NCI-H2196 (cell line): Measurements from ENCODE around the gene LOXL4.

Experiments
- DNase-seq: peaks from one replicate; lab custom pipeline; 2025; ENCODE audit not compliant: unreplicated experiment; lab: John Stamatoyannopoulos, UW

Gene LOXL4

DNA sequence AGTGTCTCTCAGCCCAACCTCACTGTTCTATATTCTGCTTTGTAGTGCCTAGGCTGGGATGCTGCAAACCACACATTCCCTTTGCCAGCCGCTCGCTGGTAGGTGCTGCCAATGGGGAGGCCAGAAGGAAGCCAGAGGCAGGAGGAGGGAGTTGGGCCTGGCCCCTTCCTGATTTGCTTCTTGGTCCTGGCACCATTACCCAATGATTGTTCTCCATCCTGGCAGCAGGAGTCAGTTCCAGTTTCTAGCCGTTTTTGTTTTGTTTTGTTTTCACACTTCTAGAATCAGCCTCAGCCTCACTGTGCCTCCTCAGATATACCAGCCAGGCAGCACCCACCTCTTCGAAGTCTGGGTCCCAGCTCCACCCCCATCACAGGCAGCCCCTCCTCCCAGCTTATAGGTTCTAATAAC, 27.4 kb upstream of the LOXL4 start:
- DNase-seq: peak; percentile 8

DNA sequence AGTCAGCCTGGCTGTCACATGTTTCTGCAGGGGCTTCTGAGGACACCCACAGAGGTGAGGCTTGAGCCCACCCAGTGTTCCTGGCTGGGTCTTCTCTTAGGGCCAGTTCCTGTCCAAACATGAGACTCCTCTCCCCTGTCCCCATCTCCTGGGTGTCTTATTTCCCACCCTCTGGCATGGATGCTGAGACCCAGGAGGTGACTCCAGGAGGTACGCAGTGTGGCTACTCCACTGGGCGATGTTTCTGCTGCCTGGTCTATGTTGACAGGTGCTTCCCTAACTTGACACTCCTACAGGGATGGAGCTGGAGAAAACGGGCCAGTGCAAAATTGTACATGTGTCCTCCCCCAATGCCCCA, 26.3 kb upstream of the LOXL4 start:
- DNase-seq: no peak

DNA sequence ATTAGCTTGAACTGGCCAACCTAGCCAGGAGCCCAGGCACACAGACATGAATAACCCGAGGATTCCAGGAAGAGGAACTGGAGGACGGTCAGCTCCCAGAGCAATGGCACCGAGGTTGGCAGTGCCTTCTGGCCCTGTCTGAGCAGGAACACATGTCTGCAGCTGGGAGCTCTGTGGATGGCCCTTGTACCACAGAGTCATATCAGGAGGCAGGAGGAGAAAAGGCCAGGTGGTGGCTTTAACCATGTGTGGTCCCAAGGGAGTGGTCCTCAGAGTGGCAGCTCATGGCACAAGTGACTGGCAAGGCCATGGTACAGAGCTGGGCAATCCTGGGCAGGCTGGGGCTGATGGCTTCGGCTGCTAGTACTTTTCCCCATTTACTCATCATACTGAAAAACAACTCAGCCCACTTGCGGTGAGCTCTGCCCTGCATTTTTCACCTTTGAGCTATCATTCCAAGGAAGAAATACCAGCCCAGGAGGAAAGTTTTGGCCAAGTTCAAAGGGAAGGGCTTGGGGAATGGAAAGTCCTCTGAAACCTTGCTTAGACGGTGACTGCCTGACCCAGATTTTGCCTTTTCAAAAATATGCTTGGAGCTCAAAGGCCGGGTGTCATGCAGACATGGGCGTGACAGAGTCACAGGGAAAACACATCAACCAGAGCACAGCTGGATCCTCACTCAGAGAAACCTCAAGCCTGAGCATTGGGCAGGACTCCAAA, 25.7 kb upstream of the LOXL4 start:
- no peak for DNase-seq

DNA sequence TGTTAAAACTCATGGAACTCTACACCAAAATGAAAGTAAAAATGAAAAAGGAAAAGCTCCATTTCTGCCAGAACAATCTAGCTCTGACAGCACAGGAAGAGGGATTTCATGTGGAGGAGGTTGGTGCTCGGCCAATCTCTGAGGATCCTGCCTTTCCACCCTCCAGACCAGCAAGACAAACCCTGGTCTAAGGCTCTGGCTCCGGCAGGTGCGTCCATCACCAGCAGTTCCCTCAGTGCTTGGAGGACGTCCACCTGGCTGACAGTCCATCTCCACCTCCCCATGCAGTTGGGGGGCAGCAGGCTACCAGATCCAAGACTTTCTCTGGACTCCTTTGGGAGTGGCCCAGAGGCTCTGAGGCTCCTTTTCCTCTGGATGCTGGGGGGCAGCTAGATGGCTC, 25.0 kb upstream of the LOXL4 start:
- no peak for DNase-seq

DNA sequence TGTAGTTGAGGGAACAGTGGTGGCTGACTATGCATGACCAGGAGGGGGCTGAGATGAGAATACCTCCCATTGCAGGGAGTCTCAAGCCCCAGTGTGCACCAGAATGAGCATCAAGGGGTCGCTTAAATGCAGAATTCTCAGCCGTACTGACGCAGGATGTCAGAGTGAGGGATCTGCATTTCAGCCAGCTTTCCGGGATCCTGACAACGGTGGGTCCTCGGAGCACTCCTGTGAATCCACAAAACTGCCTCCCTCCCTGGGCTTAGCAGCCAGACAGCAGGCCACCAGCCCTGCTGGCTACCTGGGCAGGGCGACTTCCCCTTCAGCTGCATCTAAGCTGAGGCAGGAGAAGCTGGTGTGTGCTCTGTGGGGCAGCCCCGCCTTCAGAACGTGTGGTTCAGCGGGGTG, 21.8 kb upstream of the LOXL4 start:
- no peak for DNase-seq

DNA sequence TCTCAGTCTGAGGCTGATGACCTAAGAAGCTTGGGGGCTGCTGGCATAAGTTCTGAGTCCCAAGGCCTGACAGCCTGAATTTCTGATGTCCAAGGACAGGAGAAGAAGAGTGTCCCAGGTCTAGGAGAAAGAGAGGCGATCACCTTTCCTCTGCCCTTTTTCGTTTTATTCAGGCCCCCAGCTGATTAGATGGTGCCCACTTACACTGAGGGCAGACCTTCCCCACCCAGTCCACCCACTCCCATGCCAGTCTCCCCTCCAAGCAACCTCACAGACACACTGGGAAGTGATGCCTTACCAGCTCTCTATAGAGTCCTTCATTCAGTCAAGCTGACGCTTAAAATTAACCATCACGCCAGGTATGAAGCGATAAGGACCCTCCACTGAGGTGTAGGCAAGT, 19.3 kb upstream of the LOXL4 start:
- DNase-seq: no peak

DNA sequence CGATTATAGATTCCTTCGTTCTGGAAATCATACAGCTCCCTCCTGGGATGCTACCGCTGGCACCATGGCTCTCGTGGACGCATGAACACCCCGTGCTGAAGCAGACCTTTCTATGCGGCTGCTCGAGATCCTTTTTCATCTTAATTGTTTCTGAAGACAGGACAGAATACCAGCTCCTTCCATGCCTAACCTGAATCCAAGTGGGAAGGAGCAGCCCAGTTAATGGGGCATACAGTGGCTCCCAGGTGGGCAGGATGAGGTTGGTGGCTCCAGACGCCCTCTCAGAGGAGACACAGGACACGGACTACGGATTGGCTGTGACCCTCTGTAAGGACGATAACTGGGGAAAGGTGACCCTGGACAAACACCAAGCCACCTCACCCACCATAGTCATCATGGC, 18.4 kb upstream of the LOXL4 start:
- no peak for DNase-seq

DNA sequence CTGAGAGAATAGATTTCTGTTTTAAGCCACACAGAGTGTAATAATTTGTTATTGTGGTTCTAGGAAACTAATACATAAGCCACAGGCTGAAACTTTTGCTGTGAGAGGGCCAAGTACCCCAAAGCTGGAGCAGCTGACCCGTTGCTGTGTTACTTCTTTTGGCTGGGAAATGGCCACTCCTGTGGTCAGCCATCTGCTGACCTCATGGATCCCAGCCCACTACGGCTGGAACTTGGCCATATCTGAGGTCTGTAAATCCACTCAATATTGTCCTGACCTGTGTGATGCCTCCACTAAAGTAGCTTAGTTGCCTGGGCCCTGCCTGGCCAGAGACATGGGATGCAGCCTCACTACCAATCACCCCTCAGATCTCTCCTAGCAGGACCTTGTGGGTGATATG, 17.4 kb upstream of the LOXL4 start:
- DNase-seq: no peak

DNA sequence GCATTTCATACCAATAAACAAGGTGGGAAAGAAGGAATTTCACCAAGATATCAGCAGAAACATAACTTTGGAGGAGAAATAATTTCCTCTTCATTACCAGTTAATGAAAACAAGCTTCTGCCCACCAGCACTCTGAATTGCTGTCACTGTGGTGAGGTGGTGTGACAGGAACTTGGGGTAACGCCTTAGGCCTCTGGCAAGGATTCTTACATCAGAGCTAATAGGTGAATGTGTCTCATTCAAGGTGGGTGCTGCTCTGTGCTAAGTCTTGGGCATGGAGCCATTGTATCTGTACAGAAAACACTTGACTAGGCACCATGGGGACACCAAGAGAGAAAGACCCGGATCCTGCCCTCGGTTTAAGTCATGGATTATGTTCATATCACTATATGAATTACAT, 8.3 kb upstream of the LOXL4 start:
- no peak for DNase-seq

DNA sequence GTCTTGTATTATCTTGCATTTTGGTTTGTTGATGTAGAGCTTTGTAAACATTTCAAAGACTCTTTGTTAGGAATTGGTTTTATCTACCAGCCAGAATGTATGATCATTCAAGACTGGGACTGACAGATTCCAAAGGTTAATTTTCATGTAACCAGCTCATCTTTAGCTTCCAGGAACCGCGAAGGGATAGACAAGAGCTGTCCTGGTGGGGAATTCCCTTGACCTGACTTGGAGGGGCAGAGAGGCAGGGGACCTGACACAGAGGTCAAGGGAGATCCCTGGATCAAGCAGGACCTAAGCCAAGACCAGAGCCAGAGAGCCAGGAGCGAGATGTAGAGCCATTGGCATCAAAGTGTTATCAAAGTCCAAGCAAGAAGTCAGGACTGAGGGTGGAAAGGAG, 6.6 kb upstream of the LOXL4 start:
- no peak for DNase-seq

DNA sequence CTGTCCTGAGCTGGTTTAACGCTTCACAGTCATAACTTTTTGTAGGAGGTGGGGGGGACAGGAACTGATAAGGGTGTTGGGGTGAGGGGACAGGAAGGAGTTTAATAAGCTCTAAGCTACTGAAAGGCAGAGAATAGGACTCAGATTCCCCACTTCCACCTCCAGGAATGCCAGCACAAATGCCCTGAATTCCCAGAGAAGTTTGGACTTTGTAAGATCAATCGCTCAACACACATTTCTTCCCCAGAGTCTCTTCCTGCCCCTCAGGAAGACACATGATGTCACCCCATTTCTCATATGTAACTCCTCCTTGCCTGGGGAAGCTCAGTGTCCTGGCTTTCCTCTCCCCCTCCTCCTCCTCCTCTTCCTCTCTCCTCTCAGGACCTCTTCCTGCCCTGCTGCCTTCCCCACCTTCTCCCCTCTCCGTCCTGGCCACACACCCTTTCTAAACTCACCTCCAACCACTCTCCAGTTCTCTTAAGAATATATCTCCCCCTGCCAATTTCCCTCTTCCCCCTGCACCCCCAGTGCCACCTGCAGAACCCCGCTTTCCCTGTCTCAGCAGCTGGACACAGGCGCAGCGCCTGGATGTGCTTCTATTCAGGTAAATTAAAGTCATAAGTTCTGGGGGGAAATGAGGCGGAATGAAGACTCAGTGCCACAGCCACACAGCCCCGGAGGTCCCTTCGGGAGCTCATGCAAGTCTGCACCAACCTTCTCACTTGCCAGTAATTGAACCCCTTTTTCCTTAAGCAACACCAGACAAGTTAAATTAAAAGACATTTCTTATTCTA, 5.3 kb upstream of the LOXL4 start:
- no peak for DNase-seq

DNA sequence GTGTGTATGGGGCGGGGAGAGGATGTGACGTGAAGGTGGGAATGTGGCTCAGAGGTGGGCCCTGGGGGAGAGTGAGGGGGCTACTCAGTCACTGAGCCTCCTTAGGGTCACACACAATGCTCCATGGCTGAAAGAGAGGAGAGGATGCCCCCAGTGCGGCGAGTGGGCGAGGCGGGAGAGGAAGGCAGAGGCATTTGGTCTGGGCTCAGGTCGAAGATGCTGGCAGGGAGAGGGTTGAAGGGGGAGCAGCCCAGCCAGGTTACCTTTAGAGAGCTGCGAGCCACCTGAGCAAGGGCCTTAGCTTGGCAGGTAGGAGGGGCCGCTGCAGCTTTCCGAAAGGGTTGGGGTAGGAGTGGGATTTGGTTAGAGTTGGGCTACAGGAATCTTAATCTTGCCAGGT, 4.7 kb upstream of the LOXL4 start:
- DNase-seq: no peak

DNA sequence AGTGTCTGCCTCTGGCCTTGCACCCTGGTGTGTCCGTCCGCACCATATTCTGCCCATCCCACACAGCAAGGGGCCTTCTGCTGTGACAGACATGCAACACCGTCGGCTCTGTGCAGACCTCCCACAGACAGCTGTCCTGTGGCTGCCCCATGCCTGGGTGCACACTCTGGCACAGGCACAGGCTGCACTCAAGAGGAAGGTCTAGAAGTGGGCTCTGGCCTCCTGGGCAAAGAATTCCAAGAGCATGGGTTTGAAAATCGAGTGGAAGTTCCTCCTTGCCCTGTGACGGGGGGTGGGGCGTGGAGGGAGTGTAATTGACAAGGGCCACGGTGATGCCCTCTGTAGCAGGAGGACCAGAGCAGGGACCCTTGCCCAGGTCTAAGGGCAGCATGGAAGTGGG, 4.3 kb upstream of the LOXL4 start:
- DNase-seq: no peak

DNA sequence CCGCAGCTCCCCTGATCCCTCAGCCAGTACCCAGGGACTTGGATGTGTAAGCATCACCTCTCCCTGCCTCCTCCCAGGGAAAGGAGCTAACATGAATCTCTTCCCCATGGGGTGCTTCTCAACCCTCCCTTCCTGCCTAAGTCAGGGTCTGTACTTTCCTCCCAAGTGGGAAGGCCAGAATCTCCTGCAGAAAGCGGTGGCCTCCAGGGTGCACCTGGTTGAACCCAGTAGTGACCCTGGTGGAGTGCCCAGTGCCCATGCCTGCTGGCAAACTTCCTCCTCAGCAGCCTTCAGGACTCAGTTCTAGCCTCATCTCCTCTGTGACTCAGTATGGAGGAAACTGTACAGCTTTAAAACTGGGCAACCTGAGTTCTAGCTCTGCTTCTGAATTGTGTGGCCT, 2.8 kb upstream of the LOXL4 start:
- DNase-seq: no peak

DNA sequence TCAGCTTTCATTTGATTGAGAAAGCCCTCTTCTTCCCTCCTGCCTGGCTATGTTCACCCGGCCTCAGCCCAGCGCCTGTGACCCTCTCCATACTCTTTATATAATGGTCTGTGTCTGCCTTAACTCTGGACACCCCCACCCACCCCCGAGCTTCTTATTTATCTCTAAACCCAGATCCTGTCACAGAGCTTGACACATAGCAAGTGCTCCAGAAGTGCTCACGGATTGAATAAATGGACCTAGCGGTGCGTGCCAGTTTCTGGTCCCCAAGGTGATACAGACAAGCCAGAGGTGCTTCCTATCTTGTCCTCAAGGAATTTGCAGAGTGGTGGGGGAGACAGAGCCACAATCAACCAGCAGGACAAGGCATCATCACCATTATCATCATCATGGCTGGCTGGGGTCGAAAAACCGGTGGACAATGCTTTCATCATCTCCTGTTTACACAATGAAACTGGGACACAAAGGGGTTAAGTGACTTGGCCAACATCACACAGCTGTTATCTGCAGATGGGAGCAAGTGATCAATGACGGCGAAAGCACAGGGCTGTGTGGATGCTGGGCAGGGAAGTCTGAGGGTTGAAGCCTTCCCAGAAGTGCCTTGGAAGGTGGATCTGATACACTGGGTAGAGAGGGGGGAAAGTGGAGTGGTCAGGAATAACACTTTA, 2.2 kb upstream of the LOXL4 start:
- no peak for DNase-seq

DNA sequence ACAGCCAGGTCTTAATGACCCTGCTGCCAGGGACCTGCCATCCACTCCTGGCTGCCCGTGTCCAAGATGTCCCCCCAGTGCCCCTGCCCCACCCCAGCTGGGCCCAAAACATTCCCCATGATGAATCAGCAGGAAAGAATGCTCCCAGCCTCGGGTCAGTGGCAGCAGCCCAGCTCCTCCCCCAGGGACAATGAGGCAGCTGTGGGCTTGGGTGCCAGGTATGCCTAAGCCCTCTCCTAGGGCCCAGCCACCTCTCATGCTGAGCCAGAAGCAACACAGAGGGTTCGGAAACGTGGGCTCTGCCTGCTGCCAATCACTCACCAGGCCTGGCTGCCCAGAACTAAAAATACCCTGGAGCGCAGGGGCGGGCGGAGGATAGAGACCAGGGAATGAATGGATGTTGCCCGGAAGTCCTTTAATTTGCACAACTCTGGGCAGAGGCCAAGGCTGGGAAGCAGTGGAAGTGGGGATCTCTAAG, 1.5 kb upstream of the LOXL4 start:
- peak; percentile 9 for DNase-seq

DNA sequence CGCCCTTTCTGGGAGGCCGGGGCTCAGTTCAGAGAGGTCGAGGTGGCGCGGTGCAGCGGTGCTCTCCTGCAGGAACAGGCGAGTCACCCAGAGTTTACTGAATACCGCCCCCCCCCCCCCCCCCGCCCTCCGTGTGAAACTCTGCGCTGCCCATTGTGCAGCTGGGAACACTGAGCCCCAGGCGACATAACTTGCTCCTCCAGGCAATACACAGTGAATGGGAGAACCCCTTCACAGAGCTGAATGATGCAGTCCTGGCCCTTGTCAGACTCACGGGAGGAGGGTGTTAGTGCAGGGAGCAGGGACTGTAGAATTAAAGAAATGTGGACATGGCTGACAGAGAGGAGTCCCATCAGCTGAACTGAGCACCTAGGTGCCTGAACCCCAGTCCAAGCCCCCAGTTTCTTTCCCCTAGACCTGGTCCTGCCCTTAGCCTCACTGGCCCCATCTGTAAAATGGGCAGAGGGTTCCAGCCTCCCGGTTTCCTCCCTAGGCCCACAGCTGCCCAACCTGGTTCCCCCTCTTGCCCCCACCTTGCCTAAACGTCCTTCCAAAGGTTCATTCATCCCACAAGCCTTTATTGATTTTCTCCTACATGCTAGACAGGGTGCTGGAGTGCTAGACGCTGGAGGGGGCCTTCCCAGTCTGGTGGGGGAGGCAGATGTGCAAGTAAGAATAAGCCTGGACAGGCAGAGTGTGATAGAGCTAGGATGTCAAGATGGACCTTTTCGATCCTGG, 869 bp upstream of the LOXL4 start:
- no peak for DNase-seq

DNA sequence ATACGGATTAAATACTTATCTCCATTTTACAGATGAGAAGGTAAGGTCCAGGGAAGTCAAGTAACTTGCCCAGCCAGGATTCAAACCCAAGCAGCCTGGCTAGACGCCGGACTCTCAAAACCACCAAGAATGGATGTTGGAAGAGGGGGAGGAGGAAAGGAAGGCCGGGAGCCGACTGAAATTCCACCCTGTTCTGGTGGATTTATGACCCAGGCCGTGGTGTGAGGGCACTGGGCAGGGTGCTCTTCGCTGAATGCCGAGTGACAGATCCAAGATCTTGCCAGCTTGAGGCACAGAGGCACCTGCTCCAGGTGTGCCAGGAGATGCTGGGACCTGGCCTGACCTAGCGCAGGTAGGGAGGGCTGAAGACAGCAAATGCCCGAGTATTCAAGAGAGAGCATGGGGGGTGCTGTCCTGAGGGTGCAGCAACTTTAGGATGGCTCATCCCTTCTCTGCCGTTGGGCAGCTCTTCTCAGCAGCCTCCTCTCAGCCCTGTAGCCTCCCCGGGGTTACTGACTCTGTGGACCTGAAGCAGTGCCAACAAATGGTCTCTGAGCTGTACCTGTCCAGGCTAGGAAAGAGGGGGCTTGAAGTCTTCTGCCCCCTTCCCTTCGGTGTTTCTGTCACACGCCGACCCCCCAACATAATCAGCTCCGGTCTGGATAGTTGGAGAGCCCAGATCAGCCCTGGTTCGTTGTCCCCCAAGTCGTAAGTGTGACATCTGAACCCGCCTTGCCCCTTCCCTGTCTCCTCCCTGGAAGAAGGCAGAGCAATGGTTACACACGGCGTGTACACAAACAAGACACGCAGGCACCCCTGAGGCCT, 713 bp downstream of the LOXL4 start:
- no peak for DNase-seq

DNA sequence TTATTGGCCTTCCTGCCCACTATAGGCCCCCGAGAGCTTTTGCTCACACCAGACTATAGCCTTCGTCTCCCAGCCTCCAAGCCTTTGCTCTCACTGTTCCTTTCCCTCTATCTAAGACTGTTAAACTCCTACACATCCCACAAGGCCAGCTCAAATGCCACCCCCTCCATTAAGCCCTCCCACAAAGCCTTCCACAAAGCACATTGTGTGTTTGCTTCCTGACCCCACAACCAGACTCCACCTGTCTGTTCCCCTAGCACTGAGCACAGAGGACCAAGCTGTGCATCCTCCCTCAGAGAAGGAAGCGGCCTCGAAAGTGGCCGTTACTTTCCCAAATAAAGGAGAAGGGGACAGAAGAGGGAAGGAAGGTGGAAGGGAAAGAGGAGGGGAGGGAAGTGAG, 1.3 kb downstream of the LOXL4 start:
- DNase-seq: no peak
